Thoracic aorta (tissue), 2 donors: Measurements from ENCODE around the gene CACNA2D3. TPM values are rescaled to one million over a fixed set of nuclear protein-coding genes. Genes with fewer than 3 reads are reported as not detected.

ENCODE experiments used
- ATAC-seq: fragments of 150-250 bp; one replicate; pipeline ENCODE4 v1.8.0; 2017; ENCODE audit warnings: low read depth; ENCODE audit not compliant: insufficient number of reproducible peaks, low FRiP score
- DNase-seq: peaks from one replicate; pipeline ENCODE4 v3.0.0-alpha.2; 2020; ENCODE audit warnings: low spot score
- H3K27ac ChIP-seq, 2 donors: fragments of 200-600 bp; sonication (generic); 1 replicate in 1 of 2; 2 replicates in 1 of 2; pipeline ENCODE4 v1.5.1; 2016; ENCODE audit warnings: mild to moderate bottlenecking in 2 of 2, moderate library complexity in 2 of 2
- H3K27me3 ChIP-seq: fragments of 200-600 bp; sonication (generic); replicated peaks from 2 replicates; pipeline ENCODE4 v1.6.0; 2016; ENCODE audit warnings: mild to moderate bottlenecking; ENCODE audit not compliant: insufficient read depth
- H3K36me3 ChIP-seq: fragments of 200-600 bp; sonication (generic); one replicate; pipeline ENCODE4 v1.5.1; 2016
- H3K4me1 ChIP-seq, 2 donors: fragments of 200-600 bp; sonication (generic); 1 replicate in 1 of 2; 2 replicates in 1 of 2; pipeline versions ENCODE4 v1.5.1 to v1.6.0; 2016; ENCODE audit warnings: low read depth in 2 of 2, mild to moderate bottlenecking in 1 of 2; ENCODE audit not compliant: control insufficient read depth in 1 of 2
- H3K4me3 ChIP-seq: fragments of 200-600 bp; sonication (generic); 2 replicates; pipeline ENCODE4 v1.5.1; 2016; ENCODE audit warnings: mild to moderate bottlenecking
- H3K9me3 ChIP-seq: fragments of 200-600 bp; sonication (generic); 2 replicates; pipeline ENCODE4 v1.5.1; 2016
- CTCF ChIP-seq: fragments of 200-600 bp; sonication (generic); IDR thresholded peaks from one replicate; pipeline ENCODE4 v1.5.1; 2019; ENCODE audit warnings: antibody characterized with exemption
- total RNA-seq, 2 donors: library from RNA; depleted of rRNA; stranded (reverse); fragments of >200 nt; gene quantifications; one replicate each; pipeline versions ENCODE4 v1.1.0 to v1.2.3, GENCODE V29; 2016

The CACNA2D3 gene
- total RNA-seq, 2 donors from 2014 or later, result 3.2 to 4.0 TPM

GRCh38 chr3:54756330-54756731 is 634.0 kb downstream of the CACNA2D3 start:
- no peaks in the 10 kb centered on the region for H3K36me3 ChIP-seq
- no peak overlapping the region for H3K27ac ChIP-seq
- ATAC-seq (no peak), DNase-seq (no peak)
- no peaks in the 10 kb centered on the region for H3K27me3 ChIP-seq
- no peak for TF ChIP-seq CTCF
- no peaks in the 10 kb centered on the region for H3K4me1 ChIP-seq
- H3K4me3 ChIP-seq, result no peak overlapping the region
- H3K9me3 ChIP-seq, result no peaks in the 10 kb centered on the region

- TF ChIP-seq CTCF, result no peak
- no peaks in the 10 kb centered on the region for H3K4me1 ChIP-seq
- H3K27ac ChIP-seq, result no peak overlapping the region
- H3K27me3 ChIP-seq, result no peaks in the 10 kb centered on the region
- no peak overlapping the region for H3K4me3 ChIP-seq
- no peaks in the 10 kb centered on the region for H3K9me3 ChIP-seq
- DNase-seq, result no peak
- ATAC-seq, result no peak
- H3K36me3 ChIP-seq, result no peaks in the 10 kb centered on the region
Observed at GRCh38 chr3:54758461-54758860, 636.1 kb downstream of the CACNA2D3 start.

GRCh38 chr3:54759166-54759565 is 636.8 kb downstream of the CACNA2D3 start:
- TF ChIP-seq CTCF, result no peak
- no peak for ATAC-seq
- no peaks in the 10 kb centered on the region for H3K27me3 ChIP-seq
- no peaks in the 10 kb centered on the region for H3K9me3 ChIP-seq
- DNase-seq, result no peak
- no peaks in the 10 kb centered on the region for H3K36me3 ChIP-seq
- H3K27ac ChIP-seq, result no peak overlapping the region
- no peak overlapping the region for H3K4me3 ChIP-seq
- no peaks in the 10 kb centered on the region for H3K4me1 ChIP-seq

GRCh38 chr3:54760201-54760600 is 637.8 kb downstream of the CACNA2D3 start:
- Histone ChIP-seq H3K36me3 (no peaks in the 10 kb centered on the region), H3K9me3 (no peaks in the 10 kb centered on the region), H3K4me1 (no peaks in the 10 kb centered on the region), H3K4me3 (no peak overlapping the region), H3K27ac (no peak overlapping the region), H3K27me3 (no peaks in the 10 kb centered on the region)
- no peak for ATAC-seq
- TF ChIP-seq CTCF, result no peak
- DNase-seq, result no peak

- Histone ChIP-seq H3K36me3 (no peaks in the 10 kb centered on the region), H3K27me3 (no peaks in the 10 kb centered on the region), H3K4me3 (no peak overlapping the region), H3K27ac (no peak overlapping the region), H3K4me1 (no peaks in the 10 kb centered on the region), H3K9me3 (no peaks in the 10 kb centered on the region)
- DNase-seq (no peak), ATAC-seq (no peak)
- no peak for TF ChIP-seq CTCF
Observed at GRCh38 chr3:54761637-54762036, 639.3 kb downstream of the CACNA2D3 start.
